CD4-positive, alpha-beta memory T cell (primary cell): ENCODE results near the gene GFOD2. TPM values are rescaled to one million over a fixed set of nuclear protein-coding genes. Genes with fewer than 3 reads are reported as not detected.
"Not testable (repeated sequence)": the region's sequence is repeated elsewhere in the genome, so short reads cannot be mapped to it uniquely, and the experiment has no call there.

ENCODE experiments used
- CTCF ChIA-PET: fragments of 350-600 bp; sonication (Branson Sonifier 250); formaldehyde crosslinking; loops from one replicate; lab custom pipeline; 2021; ENCODE audit warnings: inconsistent platforms; ENCODE audit not compliant: partially characterized antibody; lab: Charles Lee
- POLR2A ChIA-PET: fragments of 350-600 bp; sonication (Branson Sonifier 250); formaldehyde crosslinking; loops from one replicate; lab custom pipeline; 2021; ENCODE audit not compliant: partially characterized antibody; lab: Charles Lee
- DNase-seq, 5 donors: peaks; one replicate each; pipeline versions ENCODE4 v3.0.0 to v3.0.0-alpha.2; 2020 to 2022; ENCODE audit warnings: mixed read lengths in 1 of 5
- H3K27ac ChIP-seq: one replicate; pipeline ENCODE4 v1.7.0; 2013; ENCODE audit warnings: low read depth, low read length
- H3K27me3 ChIP-seq: 2 replicates; pipeline ENCODE4 v1.7.0; 2013; ENCODE audit warnings: mild to moderate bottlenecking, low read length, moderate library complexity; ENCODE audit not compliant: insufficient read depth
- H3K36me3 ChIP-seq: 2 replicates; pipeline ENCODE4 v1.7.0; 2013; ENCODE audit warnings: mild to moderate bottlenecking, low read length, moderate library complexity; ENCODE audit not compliant: insufficient read depth
- H3K4me1 ChIP-seq: 2 replicates; pipeline ENCODE4 v1.7.0; 2013; ENCODE audit warnings: mild to moderate bottlenecking, low read length, moderate library complexity; ENCODE audit not compliant: insufficient read depth
- H3K4me3 ChIP-seq, 2 donors: one replicate each; pipeline ENCODE4 v1.7.0; 2013; ENCODE audit warnings: low read length in 2 of 2, mild to moderate bottlenecking in 1 of 2
- H3K9me3 ChIP-seq, 2 donors: one replicate each; pipeline ENCODE4 v1.7.0; 2013; ENCODE audit warnings: low read length in 2 of 2, control low read depth in 1 of 2; ENCODE audit not compliant: control insufficient read depth in 1 of 2
- H3K27ac Mint-ChIP-seq, 7 donors: one replicate each; pipeline ENCODE4 v1.8.0; 2020 to 2021; ENCODE audit warnings: mixed read lengths in 7 of 7, mild to moderate bottlenecking in 6 of 7, inconsistent platforms in 3 of 7, moderate library complexity in 3 of 7
- H3K27me3 Mint-ChIP-seq, 2 donors: one replicate each; pipeline ENCODE4 v1.8.0; 2020 to 2021; ENCODE audit warnings: mixed read lengths in 2 of 2
- H3K36me3 Mint-ChIP-seq, 2 donors: one replicate each; pipeline ENCODE4 v1.8.0; 2020 to 2021; ENCODE audit warnings: mixed read lengths in 2 of 2, inconsistent platforms in 1 of 2, mild to moderate bottlenecking in 1 of 2
- H3K4me1 Mint-ChIP-seq, 4 donors: one replicate each; pipeline ENCODE4 v1.8.0; 2020 to 2021; ENCODE audit warnings: mixed read lengths in 4 of 4, mild to moderate bottlenecking in 1 of 4
- H3K4me3 Mint-ChIP-seq, 8 donors: one replicate each; pipeline ENCODE4 v1.8.0; 2020 to 2021; ENCODE audit warnings: mixed read lengths in 8 of 8, mild to moderate bottlenecking in 7 of 8, moderate library complexity in 6 of 8, inconsistent platforms in 3 of 8
- H3K9me3 Mint-ChIP-seq, 8 donors: one replicate each; pipeline ENCODE4 v1.8.0; 2020 to 2021; ENCODE audit warnings: mixed read lengths in 8 of 8, mild to moderate bottlenecking in 5 of 8, inconsistent platforms in 3 of 8, moderate library complexity in 1 of 8
- intact Hi-C: fragments of 100-400 bp; cut with micrococcal nuclease; formaldehyde crosslinking; loops from one replicate; pipeline ENCODE4 v1.15.1; 2023
- polyA plus RNA-seq, 2 donors: library from polyadenylated mRNA; unstranded; fragments of 300-500 nt; fragmentation: Illumina TruSeq; gene quantifications; one replicate each; pipeline ENCODE4 v1.2.3, GENCODE V29; 2021
- total RNA-seq, 2 experiments: library from RNA; stranded (reverse); gene quantifications; one replicate each; pipeline ENCODE4 v1.2.3, GENCODE V29; 2021

The GFOD2 gene
- total and polyA plus RNA-seq, 4 experiments from 2014 or later, result 10.8 to 19.8 (median 18.6) TPM

DNA sequence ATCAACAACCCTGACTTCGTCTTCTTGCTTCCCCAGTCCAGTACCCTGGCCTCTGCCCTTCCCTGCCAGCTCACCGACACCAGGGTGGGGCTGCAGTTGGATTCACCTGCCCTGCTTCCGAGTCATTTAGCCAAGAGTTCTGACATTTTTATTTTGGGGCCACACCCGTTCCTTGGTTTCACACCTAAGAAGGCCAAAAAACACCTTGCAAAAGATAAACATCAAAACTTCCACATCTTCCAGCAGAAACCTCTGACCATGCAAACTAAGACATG is 41.8 kb upstream of the GFOD2 start:
- H3K27ac ChIP-seq, result no peak overlapping the region
- ChIA-PET POLR2A (interaction anchor here (0.7 kb wide), 1 partner anchor 41 kb away, joined by 4 read pairs; no protein-coding TSS in a partner anchor), CTCF (interaction anchor here (2.0 to 2.6 kb wide), 2 partner anchors 56 to 88 kb away, joined by 5 to 8 read pairs; no protein-coding TSS in a partner anchor)
- H3K4me1 ChIP-seq, result peaks cover 11% of the 10 kb centered on the region
- Mint-ChIP-seq H3K9me3 (no peaks in the 10 kb centered on the region), H3K27ac (peak overlapping the region in 6 of 7 donors; percentile 35 to 84 (median 77)), H3K4me1 (peaks cover 19 to 21% (median 20%) of the 10 kb centered on the region in 4 donors), H3K4me3 (peak overlapping the region in 3 of 8 donors; percentile 32 to 34 (median 32)), H3K36me3 (peaks cover 11 to 38% of the 10 kb centered on the region in 2 donors), H3K27me3 (no peaks in the 10 kb centered on the region)
- no peaks in the 10 kb centered on the region for H3K27me3 ChIP-seq
- no peak overlapping the region for H3K4me3 ChIP-seq
- peaks cover 13% of the 10 kb centered on the region for H3K36me3 ChIP-seq
- intact Hi-C loops, result no loop called here
- H3K9me3 ChIP-seq, result no peaks in the 10 kb centered on the region
- DNase-seq, result no peak

DNA sequence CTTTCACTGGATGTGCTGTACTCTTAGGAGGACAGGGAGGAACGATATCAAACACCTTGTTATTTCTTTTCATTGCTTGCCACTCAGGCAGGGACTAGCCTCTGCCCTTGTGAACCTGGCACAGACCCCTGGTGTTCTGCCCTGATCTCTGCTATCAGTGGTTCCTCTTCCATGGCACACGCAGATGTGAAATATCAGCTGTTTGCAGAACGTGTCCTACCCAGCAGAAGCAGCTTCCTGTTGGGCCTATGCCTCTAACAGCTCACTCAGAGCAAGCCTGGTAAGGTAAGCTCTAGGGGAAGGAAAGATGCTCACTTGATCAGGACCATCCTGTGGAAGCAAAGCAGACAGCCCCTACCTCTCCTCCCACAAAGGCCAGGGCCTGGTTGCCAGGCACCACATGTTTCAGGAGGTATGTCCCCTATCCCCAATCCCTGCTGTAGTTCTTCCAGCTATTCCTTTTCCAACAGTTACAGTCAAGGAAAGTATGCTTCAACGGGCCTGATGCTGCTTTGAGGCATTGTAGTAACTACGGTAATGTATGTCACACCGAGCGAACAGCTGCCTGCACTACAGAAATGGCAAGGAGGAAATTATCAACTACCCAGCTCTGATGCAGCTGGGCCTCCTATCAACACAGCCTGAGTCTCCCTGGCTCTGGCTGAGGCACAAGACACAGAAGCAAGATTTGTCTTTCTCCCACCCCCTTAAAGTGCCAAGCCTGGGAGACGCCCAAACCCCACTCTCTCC is 41.3 kb upstream of the GFOD2 start:
- CTCF ChIA-PET, result interaction anchor here (2.0 to 2.6 kb wide), 2 partner anchors 56 to 88 kb away, joined by 5 to 8 read pairs; no protein-coding TSS in a partner anchor
- peaks cover 11% of the 10 kb centered on the region for H3K4me1 ChIP-seq
- H3K27ac Mint-ChIP-seq, result peak overlapping the region; percentile 35 to 82 (median 70)
- no peaks in the 10 kb centered on the region for H3K9me3 ChIP-seq
- no peak overlapping the region for H3K27ac ChIP-seq
- no peaks in the 10 kb centered on the region for H3K27me3 ChIP-seq
- intact Hi-C loops, result no loop called here
- H3K4me3 Mint-ChIP-seq, result peak overlapping the region in 1 of 8 donors; percentile 32
- H3K9me3 Mint-ChIP-seq, result no peaks in the 10 kb centered on the region
- peaks cover 11 to 38% of the 10 kb centered on the region in 2 donors for H3K36me3 Mint-ChIP-seq
- peaks cover 19 to 21% (median 20%) of the 10 kb centered on the region in 4 donors for H3K4me1 Mint-ChIP-seq
- H3K4me3 ChIP-seq, result no peak overlapping the region
- DNase-seq, result no peak
- peaks cover 13% of the 10 kb centered on the region for H3K36me3 ChIP-seq
- POLR2A ChIA-PET, result interaction anchor here (0.7 kb wide), 1 partner anchor 42 kb away, joined by 4 read pairs; no protein-coding TSS in a partner anchor
- no peaks in the 10 kb centered on the region for H3K27me3 Mint-ChIP-seq

DNA sequence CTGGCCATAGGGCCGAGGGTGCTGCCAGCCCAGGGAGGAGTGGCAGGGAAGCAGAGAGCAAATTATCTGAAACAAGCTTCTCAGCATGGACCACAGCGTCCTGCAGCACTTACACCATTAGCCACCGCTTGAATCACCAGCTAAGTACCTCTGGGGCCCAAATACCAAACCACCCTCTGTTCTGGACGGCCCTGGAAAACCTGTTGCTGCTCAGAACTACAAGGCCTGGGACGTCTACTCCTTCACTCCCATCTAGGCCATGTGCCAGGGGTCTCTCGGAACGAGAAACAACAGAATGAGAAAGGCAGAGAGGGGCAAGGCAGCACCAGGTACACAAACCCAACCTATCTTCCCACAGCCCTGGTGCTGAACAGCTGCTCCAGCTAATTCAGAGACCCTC is 39.9 kb upstream of the GFOD2 start:
- peaks cover 19 to 21% (median 20%) of the 10 kb centered on the region in 4 donors for H3K4me1 Mint-ChIP-seq
- H3K36me3 Mint-ChIP-seq, result peaks cover 11 to 40% of the 10 kb centered on the region in 2 donors
- H3K36me3 ChIP-seq, result peaks cover 13% of the 10 kb centered on the region
- no peak overlapping the region for H3K27ac ChIP-seq
- no peak overlapping the region for H3K27ac Mint-ChIP-seq
- CTCF ChIA-PET, result interaction anchor here (0.7 kb wide), 1 partner anchor 58 kb away, joined by 3 read pairs; no protein-coding TSS in a partner anchor
- no peak overlapping the region for H3K4me3 Mint-ChIP-seq
- no peaks in the 10 kb centered on the region for H3K9me3 ChIP-seq
- POLR2A ChIA-PET, result interaction anchor here (1.0 kb wide), 1 partner anchor 40 kb away, joined by 3 read pairs; the partner anchor contains the start of gene GFOD2
- no peaks in the 10 kb centered on the region for H3K27me3 ChIP-seq
- peaks cover 11% of the 10 kb centered on the region for H3K4me1 ChIP-seq
- H3K4me3 ChIP-seq, result no peak overlapping the region
- no peaks in the 10 kb centered on the region for H3K9me3 Mint-ChIP-seq
- intact Hi-C loops, result no loop called here
- DNase-seq, result no peak
- H3K27me3 Mint-ChIP-seq, result no peaks in the 10 kb centered on the region

DNA sequence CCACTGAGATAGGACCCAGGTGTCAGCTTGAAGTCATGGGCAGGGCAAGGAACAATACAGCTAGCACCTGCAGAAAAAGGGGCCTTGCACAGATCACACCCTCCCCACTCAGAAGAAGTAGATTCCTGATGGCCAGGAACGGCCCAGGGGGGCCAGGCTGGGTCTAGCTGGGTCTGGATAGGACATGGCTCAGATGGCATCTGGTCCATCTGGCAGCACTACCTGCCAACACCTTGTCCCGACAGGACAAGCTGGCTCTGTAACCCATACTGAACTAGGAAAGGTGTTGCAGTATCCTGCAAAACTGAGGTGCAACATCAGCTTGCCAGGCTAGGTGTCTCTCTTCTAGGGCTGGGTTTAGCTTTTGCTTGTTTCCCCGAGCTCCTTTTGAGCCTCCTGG is 38.9 kb upstream of the GFOD2 start:
- no peak for DNase-seq
- H3K4me1 Mint-ChIP-seq, result peaks cover 17 to 21% (median 20%) of the 10 kb centered on the region in 4 donors
- peaks cover 13 to 35% of the 10 kb centered on the region in 2 donors for H3K36me3 Mint-ChIP-seq
- H3K9me3 Mint-ChIP-seq, result no peaks in the 10 kb centered on the region
- Histone ChIP-seq H3K9me3 (no peaks in the 10 kb centered on the region), H3K27me3 (no peaks in the 10 kb centered on the region), H3K4me1 (peaks cover 11% of the 10 kb centered on the region), H3K36me3 (peaks cover 10% of the 10 kb centered on the region), H3K4me3 (no peak overlapping the region), H3K27ac (no peak overlapping the region)
- H3K27ac Mint-ChIP-seq, result no peak overlapping the region
- ChIA-PET POLR2A (no interaction called here), CTCF (no interaction called here)
- intact Hi-C loops, result no loop called here
- no peaks in the 10 kb centered on the region for H3K27me3 Mint-ChIP-seq
- H3K4me3 Mint-ChIP-seq, result no peak overlapping the region

DNA sequence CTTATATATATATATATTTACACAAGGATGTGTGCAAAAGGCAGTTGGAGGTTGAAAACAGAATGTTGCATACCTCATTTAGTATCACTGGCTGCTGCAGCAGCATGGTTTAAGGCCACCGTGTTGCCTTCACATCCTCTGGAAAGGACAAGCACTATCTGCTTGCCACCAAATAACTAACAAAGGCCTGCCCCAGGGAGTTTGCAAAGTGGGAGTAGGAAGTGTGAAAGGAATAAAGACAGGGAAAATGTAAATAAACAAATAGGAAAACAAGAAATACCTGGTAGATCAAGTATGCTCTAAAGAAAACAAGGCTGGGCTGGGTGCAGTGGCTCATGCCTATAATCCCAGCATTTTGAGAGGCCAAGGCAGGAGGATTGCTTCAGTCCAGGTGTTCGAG is 33.5 kb upstream of the GFOD2 start:
- Mint-ChIP-seq H3K27ac (peak overlapping the region in 1 of 7 donors; percentile 29), H3K9me3 (no peaks in the 10 kb centered on the region), H3K4me1 (peaks cover 0 to 2% (median under 1%) of the 10 kb centered on the region in 4 donors), H3K27me3 (no peaks in the 10 kb centered on the region), H3K4me3 (no peak overlapping the region), H3K36me3 (peaks cover 4 to 19% of the 10 kb centered on the region in 2 donors)
- H3K9me3 ChIP-seq, result no peaks in the 10 kb centered on the region
- H3K4me3 ChIP-seq, result no peak overlapping the region
- POLR2A ChIA-PET, result no interaction called here
- no peaks in the 10 kb centered on the region for H3K4me1 ChIP-seq
- no peak overlapping the region for H3K27ac ChIP-seq
- DNase-seq, result no peak
- intact Hi-C loops, result no loop called here
- CTCF ChIA-PET, result no interaction called here
- no peaks in the 10 kb centered on the region for H3K27me3 ChIP-seq
- H3K36me3 ChIP-seq, result no peaks in the 10 kb centered on the region

DNA sequence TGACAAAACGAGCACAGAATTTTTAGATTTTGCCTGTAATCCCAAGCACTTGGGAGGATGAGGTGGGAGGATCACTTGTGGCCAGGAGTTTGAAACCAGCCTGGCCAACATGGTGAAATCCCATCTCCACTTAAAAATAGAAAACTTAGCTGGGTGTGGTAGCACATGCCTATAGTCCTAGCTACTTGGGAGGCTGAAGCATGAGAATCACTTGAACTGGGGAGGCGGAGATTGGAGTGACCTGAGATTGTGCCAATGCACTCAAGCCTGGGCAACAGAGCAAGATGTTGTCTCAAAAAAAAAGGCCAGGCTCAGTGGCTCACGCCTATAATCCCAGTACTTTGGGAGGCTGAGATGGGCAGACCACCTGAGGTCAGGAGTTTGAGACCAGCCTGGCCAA is 32.2 kb upstream of the GFOD2 start:
- H3K27me3 ChIP-seq, DNase-seq, H3K27ac Mint-ChIP-seq, H3K4me3 Mint-ChIP-seq, POLR2A ChIA-PET, H3K27me3 Mint-ChIP-seq, H3K9me3 Mint-ChIP-seq, H3K36me3 ChIP-seq, H3K4me1 Mint-ChIP-seq, H3K4me1 ChIP-seq, H3K9me3 ChIP-seq, H3K4me3 ChIP-seq, intact Hi-C loops, H3K27ac ChIP-seq: not testable (repeated sequence)
- CTCF ChIA-PET, result interaction anchor here (0.8 to 1.4 kb wide), 3 partner anchors 29 to 79 kb away, joined by 3 to 4 read pairs (median 3); no protein-coding TSS in a partner anchor
- peaks cover 4 to 21% of the 10 kb centered on the region in 2 donors for H3K36me3 Mint-ChIP-seq

DNA sequence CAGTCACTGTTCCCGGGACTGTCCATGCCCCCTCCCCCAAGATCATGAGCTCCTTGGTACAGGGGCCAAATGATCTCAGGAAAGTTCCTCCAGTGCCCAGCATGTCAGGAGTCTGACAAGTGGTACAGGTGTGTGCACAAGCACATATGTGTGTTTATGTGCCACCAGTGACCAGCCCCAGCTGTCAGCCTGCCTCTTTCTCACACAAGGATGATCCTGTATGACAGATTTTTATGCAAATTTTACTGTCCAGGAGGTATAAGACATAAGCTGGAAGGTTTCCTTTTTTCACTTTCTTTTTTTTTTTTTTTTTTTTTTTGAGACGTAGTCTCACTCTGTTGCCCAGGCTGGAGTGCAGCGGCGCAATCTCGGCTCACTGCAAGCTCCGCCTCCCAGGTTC is 31.4 kb upstream of the GFOD2 start:
- no peaks in the 10 kb centered on the region for H3K27me3 ChIP-seq
- Mint-ChIP-seq H3K27ac (peak overlapping the region in 4 of 7 donors; percentile 31 to 86 (median 82)), H3K36me3 (peaks cover 6 to 19% of the 10 kb centered on the region in 2 donors), H3K27me3 (no peaks in the 10 kb centered on the region), H3K9me3 (no peaks in the 10 kb centered on the region), H3K4me1 (peaks cover 0 to 3% (median 1%) of the 10 kb centered on the region in 4 donors), H3K4me3 (no peak overlapping the region)
- H3K4me1 ChIP-seq, result no peaks in the 10 kb centered on the region
- CTCF ChIA-PET, result interaction anchor here (0.6 kb wide), 1 partner anchor 1407 kb away, joined by 3 read pairs; no protein-coding TSS in a partner anchor
- H3K4me3 ChIP-seq, result no peak overlapping the region
- no peaks in the 10 kb centered on the region for H3K36me3 ChIP-seq
- H3K9me3 ChIP-seq, result no peaks in the 10 kb centered on the region
- POLR2A ChIA-PET, result no interaction called here
- no peak overlapping the region for H3K27ac ChIP-seq
- DNase-seq, result no peak
- intact Hi-C loops, result no loop called here
